HT-29 (cell line): ENCODE data around the gene CEBPA. TPM values are rescaled to one million over a fixed set of nuclear protein-coding genes. Genes with fewer than 3 reads are reported as not detected.
A peak's percentile ranks its signal among the peaks of the same experiment; 100 is the strongest.
"Not testable (repeated sequence)": the region's sequence is repeated elsewhere in the genome, so short reads cannot be mapped to it uniquely, and the experiment has no call there.

Source experiments
- DNase-seq: peaks from one replicate; pipeline ENCODE4 v3.0.0-alpha.2; 2015; ENCODE audit warnings: low spot score
- total RNA-seq: library from RNA; depleted of rRNA; stranded (reverse); fragments of >200 nt; shearing (Covaris generic); gene quantifications from 2 replicates; pipeline ENCODE4 v1.2.3, GENCODE V29; 2014

Gene CEBPA
- total RNA-seq, 1 experiment from 2014 or later = 16.9 TPM

GRCh38 chr19:33325920-33326319 lies 23.6 kb upstream of the CEBPA start:
- no peak for DNase-seq

DNA sequence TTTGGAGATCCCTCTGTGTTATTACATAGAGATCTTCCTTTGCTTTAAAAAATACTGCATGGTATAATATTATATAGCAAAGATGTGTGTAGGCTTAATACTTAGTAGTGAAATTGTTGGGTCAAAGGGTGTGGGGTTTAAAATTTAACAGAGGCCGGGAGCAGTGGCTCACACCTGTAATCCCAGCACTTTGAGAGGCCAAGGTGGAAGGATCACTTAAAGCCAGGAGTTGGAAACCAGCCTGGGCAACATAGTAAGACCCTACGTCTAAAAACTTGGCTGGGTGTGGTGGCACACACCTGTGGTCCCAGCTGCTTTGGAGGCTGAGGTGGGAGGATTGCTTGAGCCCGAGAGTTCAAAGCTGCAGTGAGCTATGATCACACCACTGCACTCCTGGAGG lies 22.3 kb upstream of the CEBPA start:
- DNase-seq = no peak

- no peak for DNase-seq
Measured at GRCh38 chr19:33323093-33323820, 20.9 kb upstream of the CEBPA start.

DNA sequence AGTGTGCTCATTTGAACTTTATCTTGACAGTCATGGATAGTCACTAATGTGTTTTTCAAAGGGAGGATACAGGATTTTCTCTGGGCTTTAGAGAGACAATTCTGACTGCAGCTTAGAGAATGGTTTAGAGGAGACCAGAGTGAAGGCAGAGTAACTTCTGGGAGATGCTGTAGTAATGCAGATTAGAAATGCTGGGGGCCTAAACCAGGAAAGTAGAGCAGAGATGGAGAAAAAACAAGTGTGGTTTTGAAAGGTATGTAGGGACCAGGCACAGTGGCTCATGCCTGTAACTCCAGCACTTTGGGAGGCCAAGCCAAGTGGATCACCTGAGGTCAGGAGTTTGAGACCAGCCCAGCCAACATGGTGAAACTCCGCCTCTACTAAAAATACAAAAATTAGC lies 18.3 kb upstream of the CEBPA start:
- DNase-seq = no peak

- DNase-seq = not testable (repeated sequence)
Measured at GRCh38 chr19:33317991-33318390, 15.7 kb upstream of the CEBPA start.

DNA sequence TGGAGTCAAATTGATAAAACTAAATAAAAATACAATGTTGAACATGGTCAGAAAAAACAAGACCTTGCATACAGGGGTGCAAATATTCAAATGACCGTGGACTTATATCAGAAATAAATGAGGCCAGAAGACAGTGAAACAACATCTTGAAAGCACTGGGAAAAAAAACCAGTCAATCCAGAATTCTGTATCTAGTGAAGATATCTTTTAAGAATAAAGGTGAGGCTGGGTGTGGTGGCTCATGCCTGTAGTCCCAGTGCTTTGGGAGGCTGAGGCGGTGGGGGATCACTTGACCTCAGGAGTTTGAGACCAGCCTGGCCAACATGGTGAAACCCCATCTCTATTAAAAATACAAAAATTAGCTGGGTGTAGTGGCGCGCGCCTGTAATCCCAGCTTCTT lies 15.2 kb upstream of the CEBPA start:
- no peak for DNase-seq

- DNase-seq = no peak
Measured at GRCh38 chr19:33316541-33317264, 14.4 kb upstream of the CEBPA start.

DNA sequence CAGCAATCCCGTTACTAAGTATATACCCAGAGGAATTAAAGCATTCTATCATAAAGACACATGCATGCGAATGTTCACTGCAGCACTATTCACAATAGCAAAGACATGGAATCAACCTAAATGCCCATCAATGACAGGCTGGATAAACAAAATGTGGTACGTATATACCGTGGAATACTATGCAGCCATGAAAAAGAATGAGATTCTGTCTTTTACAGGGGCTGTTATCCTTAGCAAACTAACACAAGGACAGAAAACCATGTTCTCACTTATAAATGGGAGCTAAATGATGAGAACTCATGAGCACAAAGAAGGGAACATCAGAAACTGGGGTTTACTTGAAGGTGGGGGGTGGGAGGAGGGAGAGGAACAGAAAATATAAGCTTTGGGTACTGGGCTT lies 10.5 kb upstream of the CEBPA start:
- not testable (repeated sequence) for DNase-seq

DNA sequence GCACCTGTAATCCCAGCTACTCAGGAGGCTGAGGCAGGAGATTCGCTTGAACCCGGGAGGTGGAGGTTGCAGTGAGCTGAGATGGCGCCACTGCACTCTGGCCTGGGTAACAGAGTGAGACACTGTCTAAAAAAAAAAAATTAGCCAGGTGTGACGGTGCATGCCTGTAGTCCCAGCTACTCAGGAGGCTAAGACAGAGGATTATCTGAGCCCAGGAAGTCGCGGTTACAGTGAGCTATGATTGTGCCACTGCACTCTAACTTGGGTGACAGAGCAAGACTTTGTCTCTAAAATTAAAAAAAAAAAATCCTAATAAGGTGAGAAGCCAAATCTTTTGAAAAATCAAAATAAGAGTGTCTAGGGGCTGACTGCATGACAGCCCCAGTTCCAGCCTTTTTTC lies 9.7 kb upstream of the CEBPA start:
- no peak for DNase-seq

DNA sequence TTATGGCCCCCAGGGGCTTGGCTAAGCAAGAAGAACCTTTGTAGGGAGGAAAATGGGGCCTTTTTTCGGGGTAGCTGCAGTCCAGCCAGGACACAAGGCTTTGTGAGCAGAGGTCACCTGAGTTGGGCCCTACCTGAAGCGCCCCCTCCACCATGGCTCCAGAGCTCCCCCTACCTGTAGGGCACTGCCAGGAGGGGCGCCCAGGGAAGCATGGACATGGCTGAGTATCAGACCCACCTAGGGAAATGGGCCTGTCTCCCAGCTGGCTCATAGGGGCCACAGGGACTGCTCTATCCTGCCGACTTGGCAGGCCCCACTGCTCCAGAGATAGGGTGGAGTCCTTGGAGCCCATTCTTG lies 9.0 kb upstream of the CEBPA start:
- DNase-seq = peak; percentile 68

GRCh38 chr19:33310606-33311325 lies 8.4 kb upstream of the CEBPA start:
- DNase-seq = no peak

DNA sequence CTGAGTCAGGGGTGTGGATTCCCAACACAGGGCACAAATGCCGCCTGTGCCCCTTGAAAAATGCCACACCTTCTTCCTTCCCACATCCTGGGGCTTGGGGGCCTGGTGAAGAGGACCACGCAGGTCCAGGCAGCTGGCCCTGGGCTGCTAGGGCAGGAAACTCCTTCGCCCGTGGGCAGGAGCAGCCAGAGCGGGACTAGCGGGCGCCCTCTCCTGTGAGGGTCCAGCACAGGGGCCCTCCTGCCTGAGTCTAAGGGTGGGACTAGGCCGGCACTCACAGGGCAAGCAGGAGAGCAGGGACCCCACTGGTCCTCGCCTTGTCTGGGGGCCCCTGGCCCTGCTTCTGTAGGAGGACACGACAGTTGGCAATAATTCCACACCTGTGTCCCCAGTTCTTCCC lies 7.5 kb upstream of the CEBPA start:
- DNase-seq = no peak

DNA sequence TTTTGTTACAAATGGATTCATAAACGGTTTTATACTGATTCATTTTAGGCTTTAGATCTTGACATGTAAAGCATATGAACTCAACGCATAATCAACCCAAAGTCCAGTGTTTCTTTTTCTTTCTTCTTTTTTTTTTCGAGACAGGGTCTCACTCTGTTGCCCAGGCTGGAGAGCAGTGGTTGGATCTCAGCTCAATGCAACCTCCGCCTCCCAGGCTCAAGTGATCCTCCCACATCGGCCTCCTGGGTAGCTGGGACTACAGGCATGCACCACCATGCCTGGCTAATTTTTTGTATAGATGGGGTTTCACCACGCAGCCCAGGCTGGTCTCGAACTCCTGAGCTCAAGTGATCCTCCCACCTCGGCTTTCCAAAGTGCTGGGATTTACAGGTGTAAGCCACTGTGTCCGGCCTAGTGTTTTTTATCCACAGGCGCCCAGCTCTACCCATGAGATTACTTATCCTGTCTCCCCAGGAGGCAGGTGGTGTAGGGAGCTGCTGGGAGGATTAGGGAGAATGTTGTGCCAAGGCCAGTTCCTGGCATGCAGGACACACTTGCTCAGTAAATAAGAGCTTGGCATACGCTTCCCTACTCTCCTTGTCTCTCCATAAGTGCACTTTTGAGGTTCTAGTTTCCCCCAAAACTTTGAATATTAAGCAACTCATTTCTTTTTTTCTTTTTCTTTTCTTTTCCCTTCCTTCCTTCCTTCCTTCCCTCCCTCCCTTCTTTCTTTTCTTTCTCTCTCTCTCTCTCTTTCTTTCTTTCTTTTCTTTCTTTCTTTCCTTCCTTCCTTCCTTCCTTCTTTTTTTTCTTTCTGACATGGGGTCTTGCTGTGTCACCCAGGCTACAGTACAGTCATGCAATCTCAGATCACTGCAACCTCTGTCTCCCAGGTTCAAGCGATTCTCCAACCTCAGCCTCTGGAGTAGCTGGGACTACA lies 4.8 kb upstream of the CEBPA start:
- no peak for DNase-seq

GRCh38 chr19:33306191-33306590 lies 3.9 kb upstream of the CEBPA start:
- no peak for DNase-seq

DNA sequence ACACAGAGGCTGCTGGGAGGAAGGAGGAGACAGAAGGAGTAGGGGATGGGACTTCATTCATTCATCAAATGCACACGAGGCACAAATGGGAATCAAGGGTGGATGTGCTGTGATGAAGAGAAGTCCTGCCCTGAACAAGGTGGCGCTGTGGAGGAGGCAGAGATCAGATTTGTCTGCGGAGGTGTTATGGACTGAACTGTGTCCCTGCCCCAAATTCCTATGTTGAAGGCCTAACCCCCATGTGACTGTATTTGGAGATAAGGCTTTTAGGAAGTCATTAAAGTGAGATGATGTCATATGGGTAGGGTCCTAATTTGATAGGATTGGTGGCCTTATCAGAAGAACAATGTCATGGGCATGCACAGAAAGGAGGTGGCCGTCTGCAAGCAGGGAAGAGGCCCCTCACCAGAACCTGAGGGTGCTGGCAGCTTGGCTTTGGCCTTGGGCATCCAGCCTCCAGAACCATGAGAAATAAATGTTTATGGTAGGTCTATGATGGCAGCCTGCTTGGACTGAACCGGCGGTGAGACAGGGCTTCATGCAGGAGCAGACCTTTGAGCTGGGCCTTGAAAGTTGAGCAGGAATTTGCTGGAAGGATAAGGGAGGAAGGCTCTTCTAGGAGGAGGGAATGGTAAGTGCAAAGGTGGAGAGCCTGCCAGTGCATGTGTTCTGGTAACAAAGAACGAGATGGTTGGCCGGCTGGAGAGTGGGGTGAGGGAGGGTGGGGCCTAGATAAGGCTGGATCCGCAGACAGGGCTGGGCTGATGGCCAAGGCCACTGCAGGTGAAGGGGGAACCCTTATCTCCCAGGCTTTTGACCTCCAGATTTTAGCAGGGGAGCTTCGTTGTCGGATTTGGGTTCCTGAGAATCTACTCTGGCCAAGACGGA lies 2.7 kb upstream of the CEBPA start:
- DNase-seq = peak; percentile 46

DNA sequence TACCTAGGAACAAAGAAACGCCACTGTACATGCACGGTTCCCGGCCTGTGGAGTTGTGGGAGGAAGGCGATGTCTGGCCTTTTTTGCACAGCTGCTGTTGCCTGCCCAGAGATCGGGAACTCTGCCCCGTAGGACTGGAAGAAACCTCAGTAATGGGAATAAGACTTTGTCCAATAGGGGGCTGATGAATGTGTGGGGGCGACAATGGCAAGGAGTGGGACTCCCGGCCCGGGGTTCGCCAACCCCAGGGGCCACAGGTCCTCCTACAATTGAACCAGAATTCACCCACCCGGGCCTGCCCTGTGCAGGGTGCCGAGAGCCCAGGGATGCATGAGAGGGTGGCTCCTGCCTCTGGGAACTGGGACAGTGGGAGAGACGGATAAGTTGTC lies 2.0 kb upstream of the CEBPA start:
- no peak for DNase-seq

DNA sequence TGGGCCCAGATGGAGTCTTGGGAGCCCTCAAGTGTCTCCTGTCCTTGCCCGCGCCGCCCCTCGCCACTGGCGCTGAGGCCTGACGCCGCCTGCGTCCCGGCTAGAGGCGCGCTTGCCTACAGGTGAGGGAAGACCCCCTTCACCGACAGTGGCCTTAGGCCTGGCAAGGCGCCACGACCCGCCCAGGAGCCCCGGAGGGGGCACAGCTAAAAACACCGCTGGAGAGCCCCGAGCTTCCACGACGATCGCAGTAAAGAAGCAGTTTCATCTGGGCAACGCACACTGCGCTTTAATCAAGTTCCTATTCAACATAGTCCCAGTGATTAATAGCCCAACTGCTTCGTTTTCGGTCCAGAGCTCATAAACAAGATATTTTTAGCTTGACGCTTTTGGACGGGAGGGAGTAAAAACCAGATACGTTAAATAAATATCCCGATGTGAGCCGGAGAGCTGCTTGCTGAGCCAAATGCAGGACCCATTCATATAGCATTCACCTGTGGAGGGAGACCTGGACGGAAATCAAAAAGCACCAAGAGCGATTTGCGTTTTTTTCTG lies 1.5 kb upstream of the CEBPA start:
- DNase-seq = no peak

GRCh38 chr19:33302974-33303790 lies 848 bp upstream of the CEBPA start:
- DNase-seq = peak; percentile 74

DNA sequence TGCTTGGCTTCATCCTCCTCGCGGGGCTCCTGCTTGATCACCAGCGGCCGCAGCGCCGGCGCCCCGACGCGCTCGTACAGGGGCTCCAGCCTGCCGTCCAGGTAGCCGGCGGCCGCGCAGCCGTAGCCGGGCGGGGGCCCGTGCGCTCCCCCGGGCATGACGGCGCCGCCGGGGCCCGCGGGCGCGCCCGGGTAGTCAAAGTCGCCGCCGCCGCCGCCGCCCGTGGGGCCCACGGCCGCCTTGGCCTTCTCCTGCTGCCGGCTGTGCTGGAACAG lies 497 bp downstream of the CEBPA start:
- DNase-seq = no peak
